Measurements from ENCODE around the gene UTRN.

- no peak for TF ChIP-seq CTCF (IDR thresholded peaks at IDR 0.05)
- no peak for TF ChIP-seq POLR2AphosphoS5 (IDR thresholded peaks at IDR 0.05)
These were observed 6.3 kb upstream of the UTRN start for GRCh38 chr6:144278659-144279314.

Measured in breast epithelium (tissue), 3 donors.